ENCODE measurements around the gene SYNM. TPM values are rescaled to one million over a fixed set of nuclear protein-coding genes. Genes with fewer than 3 reads are reported as not detected.

SYNM gene
- total RNA-seq, 1 experiment from 2014 or later: 3.3 TPM

DNA sequence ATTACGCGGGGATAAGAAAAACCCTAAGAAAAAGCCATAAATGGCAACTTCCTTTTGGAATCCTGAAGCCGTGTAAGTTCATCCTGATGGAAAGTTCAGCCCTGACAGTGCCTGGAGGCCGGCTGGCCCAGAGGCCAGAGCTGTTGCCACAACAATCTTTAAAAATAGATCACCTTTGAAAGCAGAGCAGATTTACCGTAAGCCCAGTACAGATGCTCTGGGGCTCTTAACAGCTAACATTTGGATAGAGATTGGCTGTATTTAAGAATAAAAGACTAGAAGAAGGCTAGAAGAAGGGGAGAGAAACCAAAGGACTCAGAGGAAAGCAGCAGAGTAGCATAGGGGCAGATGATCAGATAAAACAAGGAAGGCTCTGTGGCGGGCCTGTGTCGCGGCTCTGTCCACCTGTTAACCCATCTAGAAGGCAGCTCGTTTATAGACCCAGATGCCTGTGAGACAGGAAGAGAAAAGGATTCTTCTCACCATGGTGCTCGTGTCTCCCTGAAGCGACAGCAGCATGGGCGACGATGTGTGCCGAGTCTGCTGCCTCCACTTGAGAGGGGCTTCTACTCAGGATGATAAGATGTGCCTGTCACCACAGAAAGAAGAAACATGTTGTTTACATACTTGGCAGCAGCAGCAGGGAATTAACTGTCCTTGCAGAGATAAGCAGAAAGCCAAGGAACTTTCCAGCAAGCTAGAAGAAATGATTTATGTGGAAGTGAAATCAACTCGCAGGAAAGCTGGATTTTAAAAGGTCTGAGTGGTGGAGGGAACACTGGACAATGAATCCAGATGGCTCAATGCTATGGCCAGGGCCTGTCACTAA lies 69.9 kb downstream of the SYNM start (continued):
- no peak for TF ChIP-seq POLR2A (IDR thresholded peaks at IDR 0.05; ENCODE audit: borderline replicate concordance, extremely low read depth, insufficient read depth, insufficient read length)

- intact Hi-C loops (cut with micrococcal nuclease): no loop called here
- no peaks in the 10 kb centered on the region for H3K27me3 ChIP-seq (ENCODE audit: insufficient read depth, low read length)
- H3K4me2 ChIP-seq (ENCODE audit: low read length): no peak overlapping the region
- POLR2A ChIA-PET: no interaction called here
- CTCF ChIA-PET: no interaction called here
- H3K4me1 ChIP-seq (ENCODE audit: control insufficient read depth in 1 of 2, insufficient read depth in 2 of 2, low read length in 2 of 2): no peaks in the 10 kb centered on the region
- H3K9me2 ChIP-seq (ENCODE audit: insufficient read depth): no peaks in the 10 kb centered on the region
- H3K9ac ChIP-seq (ENCODE audit: low read length): no peak overlapping the region
- H3K36me3 ChIP-seq (ENCODE audit: control insufficient read depth in 1 of 2, insufficient read depth in 2 of 2, low read length in 2 of 2): 0 out of 4 replicates have a peak, but pooled peaks cover 0 to 2% of the 10 kb centered on the region in 2 experiments
- H3K4me3 ChIP-seq (replicated peaks in 1 of 2; ENCODE audit: low read depth in 1 of 2, low read length in 2 of 2): no peak overlapping the region
- H2AFZ ChIP-seq (ENCODE audit: low read depth, low read length, poor library complexity, severe bottlenecking): no peak overlapping the region
- no peaks in the 10 kb centered on the region for H4K20me1 ChIP-seq (ENCODE audit: insufficient read depth)
- TF ChIP-seq SRF (IDR thresholded peaks at IDR 0.05; ENCODE audit: low read depth) (no peak), ZFX (IDR thresholded peaks at IDR 0.05) (no peak)
- RAD21 ChIA-PET (ENCODE audit: low non-redundant PET in 1 of 2, low total read pairs in 2 of 2, uncharacterized antibody in 2 of 2, unreplicated experiment in 2 of 2): no interaction called here
- no peaks in the 10 kb centered on the region for H3K79me2 ChIP-seq (ENCODE audit: insufficient read depth, low read length)
- H3K27ac ChIP-seq (ENCODE audit: low read depth, low read length): no peak overlapping the region
- ATAC-seq: no peak
- H3K9me3 ChIP-seq (ENCODE audit: control insufficient read depth in 1 of 2, insufficient read depth in 1 of 2, low read depth in 1 of 2, low read length in 2 of 2): no peaks in the 10 kb centered on the region
- DNase-seq (ENCODE audit: low read depth, low spot score): no peak
- BruUV-seq (replicated peaks): no TSS peak
Observed at GRCh38 chr15:99176757-99177156, 71.9 kb downstream of the SYNM start.

- H3K9ac ChIP-seq (ENCODE audit: low read length): no peak overlapping the region
- no peaks in the 10 kb centered on the region for H4K20me1 ChIP-seq (ENCODE audit: insufficient read depth)
- DNase-seq (ENCODE audit: low read depth, low spot score): no peak
- no peaks in the 10 kb centered on the region for H3K27me3 ChIP-seq (ENCODE audit: insufficient read depth, low read length)
- H3K27ac ChIP-seq (ENCODE audit: low read depth, low read length): no peak overlapping the region
- no peaks in the 10 kb centered on the region for H3K79me2 ChIP-seq (ENCODE audit: insufficient read depth, low read length)
- ChIA-PET RAD21 (ENCODE audit: low non-redundant PET in 1 of 2, low total read pairs in 2 of 2, uncharacterized antibody in 2 of 2, unreplicated experiment in 2 of 2) (no interaction called here), CTCF (no interaction called here), POLR2A (no interaction called here)
- 0 out of 4 replicates have a peak, but pooled peaks cover 0 to 2% of the 10 kb centered on the region in 2 experiments for H3K36me3 ChIP-seq (ENCODE audit: control insufficient read depth in 1 of 2, insufficient read depth in 2 of 2, low read length in 2 of 2)
- no TSS peak for BruUV-seq (replicated peaks)
- no peak for ATAC-seq
- TF ChIP-seq EGR1 (IDR thresholded peaks at IDR 0.05; ENCODE audit: low read depth) (no peak), RAD21 (IDR thresholded peaks at IDR 0.05; ENCODE audit: low read depth) (no peak), YY1 (IDR thresholded peaks at IDR 0.05; ENCODE audit: extremely low read depth, insufficient replicate concordance, low read depth, low read length) (no peak), SRF (IDR thresholded peaks at IDR 0.05; ENCODE audit: low read depth) (no peak), ZNF274 (IDR thresholded peaks at IDR 0.05; ENCODE audit: low read depth, low read length) (no peak), EZH2 (IDR thresholded peaks at IDR 0.05) (no peak)
- TF ChIP-seq, protein P1, sequence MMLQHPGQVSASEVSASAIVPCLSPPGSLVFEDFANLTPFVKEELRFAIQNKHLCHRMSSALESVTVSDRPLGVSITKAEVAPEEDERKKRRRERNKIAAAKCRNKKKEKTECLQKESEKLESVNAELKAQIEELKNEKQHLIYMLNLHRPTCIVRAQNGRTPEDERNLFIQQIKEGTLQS (IDR thresholded peaks at IDR 0.05): no peak
- H3K9me3 ChIP-seq (ENCODE audit: control insufficient read depth in 1 of 2, insufficient read depth in 1 of 2, low read depth in 1 of 2, low read length in 2 of 2): no peaks in the 10 kb centered on the region
- no peak overlapping the region for H3K4me3 ChIP-seq (replicated peaks in 1 of 2; ENCODE audit: low read depth in 1 of 2, low read length in 2 of 2)
- intact Hi-C loops (cut with micrococcal nuclease): no loop called here
- H3K4me2 ChIP-seq (ENCODE audit: low read length): no peak overlapping the region
- H3K9me2 ChIP-seq (ENCODE audit: insufficient read depth): no peaks in the 10 kb centered on the region
- no peaks in the 10 kb centered on the region for H3K4me1 ChIP-seq (ENCODE audit: control insufficient read depth in 1 of 2, insufficient read depth in 2 of 2, low read length in 2 of 2)
- H2AFZ ChIP-seq (ENCODE audit: low read depth, low read length, poor library complexity, severe bottlenecking): no peak overlapping the region
Observed at GRCh38 chr15:99177679-99178078, 72.8 kb downstream of the SYNM start.

Measured in HCT116 (cell line).